ENCODE results near the gene HDLBP. TPM values are rescaled to one million over a fixed set of nuclear protein-coding genes. Genes with fewer than 3 reads are reported as not detected.

The HDLBP gene
- total and polyA plus RNA-seq, 8 donors = 273 to 996 (median 749) TPM

DNA sequence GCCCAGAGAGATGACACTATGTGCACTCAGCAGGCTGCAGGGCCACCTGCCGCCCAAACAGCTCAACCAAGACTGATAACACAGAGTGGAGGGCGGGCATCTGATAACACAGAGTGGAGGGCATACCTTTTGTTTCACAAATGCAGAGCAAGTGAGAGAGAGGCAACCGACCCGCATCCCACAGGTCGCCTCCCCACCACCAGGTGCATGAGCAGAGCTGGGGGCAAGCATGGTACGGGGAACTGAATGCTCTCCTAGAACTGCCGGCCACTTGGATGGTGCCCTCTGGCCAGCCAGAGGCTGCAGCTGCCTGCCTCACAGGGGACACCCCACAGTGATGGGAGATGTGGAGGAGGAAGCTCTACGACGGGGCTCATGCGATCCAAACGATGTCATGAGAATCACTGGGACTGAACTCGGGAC lies 77.5 kb downstream of the HDLBP start:
- Histone ChIP-seq H3K36me3 (peaks cover 10 to 95% (median 88%) of the 10 kb centered on the region in 3 donors), H3K4me3 (no peak overlapping the region), H3K9me3 (no peaks in the 10 kb centered on the region), H3K27ac (no peak overlapping the region), H3K4me1 (no peaks in the 10 kb centered on the region), H3K27me3 (no peaks in the 10 kb centered on the region)
- ATAC-seq = no peak
- intact Hi-C loops (cut with DNase I) = no loop called here
- no peak for FAIRE-seq
- peak in 1 of 6 donors; percentile 41 for DNase-seq
- WGBS, 2 donors = 80 to 84% methylated on average over 12 of the region's 12 CpGs
- TF ChIP-seq, protein P1, sequence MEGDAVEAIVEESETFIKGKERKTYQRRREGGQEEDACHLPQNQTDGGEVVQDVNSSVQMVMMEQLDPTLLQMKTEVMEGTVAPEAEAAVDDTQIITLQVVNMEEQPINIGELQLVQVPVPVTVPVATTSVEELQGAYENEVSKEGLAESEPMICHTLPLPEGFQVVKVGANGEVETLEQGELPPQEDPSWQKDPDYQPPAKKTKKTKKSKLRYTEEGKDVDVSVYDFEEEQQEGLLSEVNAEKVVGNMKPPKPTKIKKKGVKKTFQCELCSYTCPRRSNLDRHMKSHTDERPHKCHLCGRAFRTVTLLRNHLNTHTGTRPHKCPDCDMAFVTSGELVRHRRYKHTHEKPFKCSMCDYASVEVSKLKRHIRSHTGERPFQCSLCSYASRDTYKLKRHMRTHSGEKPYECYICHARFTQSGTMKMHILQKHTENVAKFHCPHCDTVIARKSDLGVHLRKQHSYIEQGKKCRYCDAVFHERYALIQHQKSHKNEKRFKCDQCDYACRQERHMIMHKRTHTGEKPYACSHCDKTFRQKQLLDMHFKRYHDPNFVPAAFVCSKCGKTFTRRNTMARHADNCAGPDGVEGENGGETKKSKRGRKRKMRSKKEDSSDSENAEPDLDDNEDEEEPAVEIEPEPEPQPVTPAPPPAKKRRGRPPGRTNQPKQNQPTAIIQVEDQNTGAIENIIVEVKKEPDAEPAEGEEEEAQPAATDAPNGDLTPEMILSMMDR (IDR thresholded peaks at IDR 0.05) = no peak

DNA sequence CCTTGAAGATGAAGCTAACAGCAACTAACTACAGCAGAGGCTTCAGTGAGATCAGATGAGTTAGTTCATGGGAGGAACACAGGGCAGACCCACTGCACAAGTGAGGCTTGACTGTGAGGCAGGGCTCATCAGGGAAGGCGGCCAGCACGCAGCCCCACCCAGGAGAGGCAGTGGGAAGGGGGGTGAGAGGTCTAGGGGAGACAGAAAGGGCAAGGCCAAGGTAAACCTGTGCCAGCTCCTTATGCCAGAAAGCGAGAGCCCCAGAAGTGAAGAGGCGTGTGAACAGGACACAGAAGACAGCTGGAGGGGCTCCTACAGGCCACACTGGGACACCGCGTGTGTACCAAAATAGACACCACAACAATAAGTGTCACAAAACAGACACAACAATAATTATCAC lies 78.4 kb downstream of the HDLBP start:
- Histone ChIP-seq H3K36me3 (peaks cover 5 to 95% (median 85%) of the 10 kb centered on the region in 3 donors), H3K9me3 (no peaks in the 10 kb centered on the region), H3K4me1 (no peaks in the 10 kb centered on the region), H3K27me3 (no peaks in the 10 kb centered on the region), H3K27ac (no peak overlapping the region), H3K4me3 (no peak overlapping the region)
- intact Hi-C loops (cut with DNase I) = no loop called here
- FAIRE-seq (no peak), DNase-seq (peak in 2 of 6 donors; percentile 31 to 32), ATAC-seq (no peak)
- WGBS, 2 donors = 93 to 96% methylated on average over 6 of the region's 6 CpGs
- TF ChIP-seq, protein P1 (IDR thresholded peaks at IDR 0.05) = no peak

DNA sequence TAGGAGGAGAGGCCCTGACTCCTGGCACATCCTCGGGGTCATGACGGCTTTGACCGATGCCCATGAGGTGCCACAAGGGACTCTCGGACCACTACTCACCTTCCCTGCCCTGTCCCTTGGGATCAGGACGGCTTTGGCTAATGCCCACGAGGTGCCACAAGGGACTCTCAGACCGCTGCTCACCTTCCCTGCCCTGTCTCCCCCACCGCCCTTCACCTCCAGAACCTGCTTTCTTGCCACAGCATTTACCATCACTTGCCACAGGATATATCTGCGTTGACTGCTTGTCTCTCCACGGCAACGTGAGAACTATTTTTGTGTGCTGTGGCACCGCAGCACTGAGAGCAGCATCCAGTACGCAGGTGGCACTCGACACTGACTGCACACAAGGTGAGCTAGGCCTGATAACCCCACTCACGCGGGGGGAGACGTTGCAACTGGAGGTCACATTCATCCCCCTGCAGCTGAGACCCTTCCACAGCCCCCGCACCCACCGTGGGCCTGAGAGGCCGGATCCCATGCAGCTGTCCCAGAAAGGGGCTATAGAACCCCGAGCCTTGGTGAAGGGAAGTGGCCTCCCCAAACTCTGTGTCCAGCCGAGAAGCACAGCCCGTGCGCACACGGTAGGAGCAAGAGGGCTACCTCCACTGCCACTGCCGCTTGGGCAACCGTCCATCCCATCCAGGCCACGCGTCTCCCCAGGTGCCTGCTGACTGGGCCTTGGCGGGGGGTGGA lies 79.4 kb downstream of the HDLBP start:
- 84 to 86% methylated on average over 30 of the region's 30 CpGs for whole genome bisulfite sequencing, 2 donors
- DNase-seq (peak in 2 of 6 donors; percentile 47 to 54), ATAC-seq (no peak), FAIRE-seq (no peak)
- H3K4me1 ChIP-seq = no peaks in the 10 kb centered on the region
- H3K27ac ChIP-seq = no peak overlapping the region
- H3K27me3 ChIP-seq = no peaks in the 10 kb centered on the region
- no peaks in the 10 kb centered on the region for H3K9me3 ChIP-seq
- H3K4me3 ChIP-seq = no peak overlapping the region
- peaks cover 5 to 98% (median 89%) of the 10 kb centered on the region in 3 donors for H3K36me3 ChIP-seq
- TF ChIP-seq, protein P1 (IDR thresholded peaks at IDR 0.05) = no peak
- intact Hi-C loops (cut with DNase I) = no loop called here

DNA sequence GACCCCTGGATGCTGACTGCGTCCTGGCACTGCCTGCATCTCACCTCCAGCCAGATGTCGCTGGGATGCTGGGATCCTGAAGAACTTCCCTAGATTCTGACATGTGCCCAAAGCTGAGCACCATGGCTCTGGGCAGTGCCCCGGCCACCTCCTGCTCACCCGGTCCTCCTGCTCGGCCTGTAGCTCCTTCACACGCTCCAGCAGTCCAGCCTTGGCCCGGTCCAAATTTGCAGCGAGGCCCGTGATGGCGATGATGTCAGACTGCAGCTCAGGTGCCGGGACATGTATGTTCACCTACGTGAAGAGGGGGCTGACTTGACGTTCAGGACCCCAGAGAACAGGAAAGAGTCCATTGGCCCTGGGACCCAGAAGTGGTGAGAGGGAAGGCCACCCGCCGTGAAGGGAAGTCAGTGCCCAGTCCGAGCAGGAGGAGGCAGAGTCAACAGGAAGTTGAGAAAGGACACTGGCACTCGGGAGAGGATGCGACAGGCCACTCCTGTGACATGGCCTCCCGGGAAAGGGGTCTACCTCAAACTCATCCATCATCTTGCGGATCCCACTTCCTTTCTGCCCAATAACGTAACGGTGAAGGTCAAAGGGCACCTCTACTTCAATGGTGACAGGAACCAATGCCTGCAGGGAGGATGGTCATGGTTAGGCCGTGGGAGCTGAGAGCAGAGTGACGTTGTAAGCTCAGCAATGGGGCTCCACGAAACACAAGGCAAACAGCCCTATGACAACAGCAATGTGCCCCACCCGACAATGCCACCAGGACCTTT lies 80.3 kb downstream of the HDLBP start:
- DNase-seq = peak in 2 of 6 donors; percentile 38 to 48
- ATAC-seq = no peak
- no peak for FAIRE-seq
- Histone ChIP-seq H3K27ac (no peak overlapping the region), H3K27me3 (no peaks in the 10 kb centered on the region), H3K4me1 (no peaks in the 10 kb centered on the region), H3K36me3 (peaks cover 12 to 98% (median 90%) of the 10 kb centered on the region in 3 donors), H3K4me3 (no peak overlapping the region), H3K9me3 (no peaks in the 10 kb centered on the region)
- TF ChIP-seq, protein P1 (IDR thresholded peaks at IDR 0.05) = no peak
- intact Hi-C loops (cut with DNase I) = no loop called here
- 87 to 89% methylated on average over 26 of the region's 26 CpGs for WGBS, 2 donors

Data from pancreas (tissue), 10 donors.